Measurements from ENCODE around the gene C19orf33.
"Not testable (repeated sequence)": the region's sequence is repeated elsewhere in the genome, so short reads cannot be mapped to it uniquely, and the experiment has no call there.

Gene C19orf33

GRCh38 chr19:38309615-38310278 lies 5.7 kb downstream of the C19orf33 start:
- DNase-seq = no peak

GRCh38 chr19:38310279-38310670 lies 6.2 kb downstream of the C19orf33 start:
- no peak for DNase-seq

GRCh38 chr19:38310986-38311385 lies 6.9 kb downstream of the C19orf33 start:
- DNase-seq = no peak

GRCh38 chr19:38315657-38316476 lies 11.8 kb downstream of the C19orf33 start, which contains the start of gene YIF1B:
Gene YIF1B, minus strand, starts transcription at chr19:38315947. Its CDS starts 30 bp downstream, at chr19:38315917.
- DNase-seq = peak; percentile 97

- DNase-seq = no peak
Observed at GRCh38 chr19:38316477-38317067, 12.5 kb downstream of the C19orf33 start.

GRCh38 chr19:38317104-38317612 lies 13.1 kb downstream of the C19orf33 start:
- peak; percentile 52 for DNase-seq

- DNase-seq = no peak
Observed at GRCh38 chr19:38318660-38319059, 14.6 kb downstream of the C19orf33 start.

- peak; percentile 54 for DNase-seq
Observed at GRCh38 chr19:38319421-38320258, 15.6 kb downstream of the C19orf33 start, which contains the start of gene KCNK6. Gene KCNK6, plus strand, starts transcription at chr19:38319845. Its CDS starts 106 bp downstream, at chr19:38319951.

- DNase-seq = no peak
Observed at GRCh38 chr19:38320969-38321339, 16.9 kb downstream of the C19orf33 start.

GRCh38 chr19:38321646-38322196 lies 17.7 kb downstream of the C19orf33 start:
- no peak for DNase-seq

- no peak for DNase-seq
Observed at GRCh38 chr19:38323291-38323690, 19.2 kb downstream of the C19orf33 start.

- DNase-seq = no peak
Observed at GRCh38 chr19:38324431-38324830, 20.4 kb downstream of the C19orf33 start.

GRCh38 chr19:38326591-38326990 lies 22.5 kb downstream of the C19orf33 start:
- DNase-seq = no peak

GRCh38 chr19:38329651-38330050 lies 25.6 kb downstream of the C19orf33 start:
- DNase-seq = no peak

GRCh38 chr19:38331728-38332127 lies 27.7 kb downstream of the C19orf33 start:
- no peak for DNase-seq

- no peak for DNase-seq
Observed at GRCh38 chr19:38333245-38333644, 29.2 kb downstream of the C19orf33 start.

- DNase-seq = peak; percentile 95
Observed at GRCh38 chr19:38335949-38336637, 32.0 kb downstream of the C19orf33 start.

GRCh38 chr19:38336638-38337359 lies 32.7 kb downstream of the C19orf33 start:
- DNase-seq = peak; percentile 97

- DNase-seq = no peak
Observed at GRCh38 chr19:38337360-38337653, 33.3 kb downstream of the C19orf33 start.

- DNase-seq = not testable (repeated sequence)
Observed at GRCh38 chr19:38339011-38339410, 35.0 kb downstream of the C19orf33 start.

GRCh38 chr19:38340927-38341326 lies 36.9 kb downstream of the C19orf33 start:
- DNase-seq = no peak
